K562 (cell line): ENCODE data around the gene MED20. TPM values are rescaled to one million over a fixed set of nuclear protein-coding genes. Genes with fewer than 3 reads are reported as not detected.
A peak's percentile ranks its signal among the peaks of the same experiment; 100 is the strongest.

Experiments used
- BDP1 ChIP-seq: IDR thresholded peaks from 3 replicates; pipeline ENCODE4 v1.6.1; 2011; ENCODE audit not compliant: insufficient read length, insufficient read depth
- DACH1 ChIP-seq: fragments of 450-650 bp; IDR thresholded peaks from 2 replicates; pipeline ENCODE4 v1.6.1; 2018; ENCODE audit not compliant: partially characterized antibody
- EHMT2 ChIP-seq: fragments of 450-650 bp; IDR thresholded peaks from 2 replicates; pipeline ENCODE4 v1.6.1; 2018; ENCODE audit warnings: antibody characterized with exemption
- GMEB1 ChIP-seq: fragments of 250-450 bp; sonication (Bioruptor Pico); IDR thresholded peaks from 2 replicates; pipeline ENCODE4 v1.4.0; 2020; ENCODE audit warnings: mild to moderate bottlenecking
- KLF10 ChIP-seq: fragments of 250-450 bp; sonication (Bioruptor Pico); IDR thresholded peaks from 2 replicates; pipeline ENCODE4 v1.6.1; 2021; ENCODE audit warnings: matching md5 sums
- NR3C1 ChIP-seq: sonication (generic); formaldehyde crosslinking; IDR thresholded peaks from 2 replicates; pipeline ENCODE4 v1.8.1; 2022; ENCODE audit warnings: missing genetic modification reagents
- PTRF ChIP-seq: fragments of 450-650 bp; IDR thresholded peaks from 2 replicates; pipeline ENCODE4 v1.6.1; 2016; ENCODE audit warnings: mild to moderate bottlenecking, missing genetic modification characterization, missing compliant biosample characterization
- ZNF184 ChIP-seq: sonication (generic); formaldehyde crosslinking; IDR thresholded peaks from 2 replicates; pipeline ENCODE4 v1.5.0; 2020; ENCODE audit warnings: missing genetic modification reagents
- ZNF41 ChIP-seq: fragments of 250-450 bp; sonication (Bioruptor Pico); conservative IDR thresholded peaks from 2 replicates; pipeline ENCODE4 v1.4.0; 2020; ENCODE audit warnings: mild to moderate bottlenecking
- ZNF445 ChIP-seq: fragments of 250-450 bp; sonication (Bioruptor Pico); IDR thresholded peaks from 2 replicates; pipeline ENCODE4 v1.4.0; 2020; ENCODE audit warnings: low read depth, mild to moderate bottlenecking, moderate library complexity
- polyA plus RNA-seq, 8 experiments: library from polyadenylated mRNA; depleted of rRNA in 4 of 8; stranded (reverse) in 5 of 8; unstranded in 3 of 8; fragments of >200 nt; fragmentation: Nextera tagmentation in 2 of 8; fragmentation: Illumina TruSeq in 1 of 8; extraction: Ambion mirVana in 2 of 8; extraction: Trizol in 1 of 8; gene quantifications; 2 replicates each; pipeline versions ENCODE4 v1.2.1 to v1.2.3, GENCODE V29; 2011 to 2014; ENCODE audit warnings: inconsistent platforms in 1 of 8, missing spikeins in 1 of 8
- total RNA-seq, 7 experiments: library from RNA; depleted of rRNA in 6 of 7; stranded (reverse); fragments of >200 nt in 6 of 7; fragmentation: Illumina TruSeq in 2 of 7; extraction: Trizol in 2 of 7; gene quantifications; 2 replicates each; pipeline versions ENCODE4 v1.2.1 to v1.2.3, GENCODE V29; 2011 to 2021; ENCODE audit warnings: low replicate concordance in 1 of 7
- TF ChIP-seq, protein P1 (sequence below), 2 experiments: fragments of 200-800 bp in 1 of 2; sonication (Bioruptor generic) in 1 of 2; sonication (generic) in 1 of 2; formaldehyde crosslinking in 1 of 2; IDR thresholded peaks in 1 of 2; conservative IDR thresholded peaks in 1 of 2; 2 replicates each; pipeline versions ENCODE4 v1.5.0 to v1.6.1; 2016 to 2020; ENCODE audit warnings: missing compliant biosample characterization in 1 of 2, missing genetic modification characterization in 1 of 2, missing genetic modification reagents in 1 of 2
- TF ChIP-seq, protein P2 (sequence below), 2 experiments: fragments of 450-650 bp; IDR thresholded peaks; 2 replicates each; pipeline ENCODE4 v1.6.1; 2016; ENCODE audit warnings: mild to moderate bottlenecking in 2 of 2, borderline replicate concordance in 1 of 2, low read depth in 1 of 2, moderate library complexity in 1 of 2
- TF ChIP-seq, protein P3 (sequence below): sonication (generic); formaldehyde crosslinking; IDR thresholded peaks from 2 replicates; pipeline ENCODE4 v1.8.1; 2023; ENCODE audit warnings: mild to moderate bottlenecking, missing genetic modification reagents

Gene MED20
- total and polyA plus RNA-seq, 9 of the 15 experiments (the other 6 are each of a cell fraction or from before 2014, with no cell fraction given) = 27.3 to 80.9 (median 46.0) TPM

- TF ChIP-seq ZNF184 (no peak), PTRF (no peak), KLF10 (CRISPR knock-in tag) (no peak), BDP1 (no peak), ZNF445 (no peak), NR3C1 (CRISPR knock-in tag) (no peak), DACH1 (no peak), EHMT2 (no peak), ZNF41 (CRISPR knock-in tag) (no peak), GMEB1 (CRISPR knock-in tag) (no peak)
- TF ChIP-seq, protein P1, sequence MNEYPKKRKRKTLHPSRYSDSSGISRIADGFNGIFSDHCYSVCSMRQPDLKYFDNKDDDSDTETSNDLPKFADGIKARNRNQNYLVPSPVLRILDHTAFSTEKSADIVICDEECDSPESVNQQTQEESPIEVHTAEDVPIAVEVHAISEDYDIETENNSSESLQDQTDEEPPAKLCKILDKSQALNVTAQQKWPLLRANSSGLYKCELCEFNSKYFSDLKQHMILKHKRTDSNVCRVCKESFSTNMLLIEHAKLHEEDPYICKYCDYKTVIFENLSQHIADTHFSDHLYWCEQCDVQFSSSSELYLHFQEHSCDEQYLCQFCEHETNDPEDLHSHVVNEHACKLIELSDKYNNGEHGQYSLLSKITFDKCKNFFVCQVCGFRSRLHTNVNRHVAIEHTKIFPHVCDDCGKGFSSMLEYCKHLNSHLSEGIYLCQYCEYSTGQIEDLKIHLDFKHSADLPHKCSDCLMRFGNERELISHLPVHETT (CRISPR knock-in tag; conservative IDR thresholded peaks at IDR 0.05 in 1 of 2, IDR thresholded peaks at IDR 0.05 in 1 of 2) = peak in 1 of 2 experiments; percentile 63; a peak in 2 of 4 replicates
- TF ChIP-seq, protein P2, sequence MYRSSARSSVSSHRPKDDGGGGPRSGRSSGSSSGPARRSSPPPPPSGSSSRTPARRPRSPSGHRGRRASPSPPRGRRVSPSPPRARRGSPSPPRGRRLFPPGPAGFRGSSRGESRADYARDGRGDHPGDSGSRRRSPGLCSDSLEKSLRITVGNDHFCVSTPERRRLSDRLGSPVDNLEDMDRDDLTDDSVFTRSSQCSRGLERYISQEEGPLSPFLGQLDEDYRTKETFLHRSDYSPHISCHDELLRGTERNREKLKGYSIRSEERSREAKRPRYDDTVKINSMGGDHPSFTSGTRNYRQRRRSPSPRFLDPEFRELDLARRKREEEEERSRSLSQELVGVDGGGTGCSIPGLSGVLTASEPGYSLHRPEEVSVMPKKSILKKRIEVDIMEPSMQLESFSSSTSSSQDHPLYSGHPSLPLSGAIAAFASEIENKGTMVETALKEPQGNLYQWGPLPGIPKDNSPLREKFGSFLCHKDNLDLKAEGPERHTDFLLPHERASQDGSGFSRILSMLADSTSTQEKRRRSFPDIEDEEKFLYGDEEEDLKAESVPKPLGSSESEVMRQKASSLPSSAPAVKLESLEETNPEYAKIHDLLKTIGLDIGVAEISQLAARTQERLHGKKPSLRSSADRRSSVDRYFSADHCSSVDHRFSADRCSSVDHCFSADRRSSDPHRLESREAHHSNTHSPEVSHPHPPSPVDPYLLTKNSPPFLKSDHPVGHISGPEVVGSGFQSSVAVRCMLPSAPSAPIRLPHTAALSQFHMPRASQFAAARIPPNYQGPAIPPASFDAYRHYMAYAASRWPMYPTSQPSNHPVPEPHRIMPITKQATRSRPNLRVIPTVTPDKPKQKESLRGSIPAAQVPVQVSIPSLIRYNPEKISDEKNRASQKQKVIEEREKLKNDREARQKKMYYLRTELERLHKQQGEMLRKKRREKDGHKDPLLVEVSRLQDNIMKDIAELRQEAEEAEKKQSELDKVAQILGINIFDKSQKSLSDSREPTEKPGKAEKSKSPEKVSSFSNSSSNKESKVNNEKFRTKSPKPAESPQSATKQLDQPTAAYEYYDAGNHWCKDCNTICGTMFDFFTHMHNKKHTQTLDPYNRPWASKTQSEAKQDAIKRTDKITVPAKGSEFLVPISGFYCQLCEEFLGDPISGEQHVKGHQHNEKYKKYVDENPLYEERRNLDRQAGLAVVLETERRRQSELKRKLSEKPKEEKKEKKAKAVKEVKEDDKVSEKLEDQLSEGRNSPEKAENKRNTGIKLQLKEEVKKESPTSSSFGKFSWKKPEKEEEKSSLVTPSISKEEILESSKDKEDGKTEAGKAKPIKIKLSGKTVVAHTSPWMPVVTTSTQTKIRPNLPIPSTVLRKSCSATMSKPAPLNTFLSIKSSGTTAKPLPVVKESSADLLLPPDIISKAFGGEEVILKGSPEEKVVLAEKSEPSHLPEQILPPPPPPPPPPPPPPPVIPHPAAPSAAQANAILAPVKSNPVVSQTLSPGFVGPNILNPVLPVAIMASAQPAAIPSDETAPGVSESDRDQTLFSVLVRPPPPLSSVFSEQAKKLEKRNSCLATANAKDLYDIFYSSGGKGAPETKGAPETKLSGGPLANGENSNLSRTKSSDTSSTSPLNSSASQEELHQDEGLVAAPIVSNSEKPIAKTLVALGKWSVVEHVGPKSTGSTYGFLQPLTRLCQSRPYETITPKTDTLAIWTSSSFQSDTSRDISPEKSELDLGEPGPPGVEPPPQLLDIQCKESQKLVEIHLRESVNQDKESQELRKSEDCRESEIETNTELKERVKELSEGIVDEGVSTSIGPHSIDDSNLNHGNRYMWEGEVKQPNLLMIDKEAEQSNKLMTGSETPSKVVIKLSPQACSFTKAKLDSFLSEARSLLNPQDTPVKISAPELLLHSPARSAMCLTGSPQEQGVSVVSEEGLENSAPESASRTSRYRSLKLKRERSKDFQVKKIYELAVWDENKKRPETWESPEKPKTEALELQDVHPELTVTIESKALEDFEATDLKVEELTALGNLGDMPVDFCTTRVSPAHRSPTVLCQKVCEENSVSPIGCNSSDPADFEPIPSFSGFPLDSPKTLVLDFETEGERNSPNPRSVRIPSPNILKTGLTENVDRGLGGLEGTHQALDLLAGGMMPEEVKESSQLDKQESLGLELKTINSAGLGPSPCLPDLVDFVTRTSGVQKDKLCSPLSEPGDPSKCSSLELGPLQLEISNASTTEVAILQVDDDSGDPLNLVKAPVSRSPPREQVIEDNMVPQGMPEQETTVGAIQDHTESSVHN (IDR thresholded peaks at IDR 0.05; ENCODE audit: borderline replicate concordance in 1 of 2, low read depth in 1 of 2) = no peak
- TF ChIP-seq, protein P3, sequence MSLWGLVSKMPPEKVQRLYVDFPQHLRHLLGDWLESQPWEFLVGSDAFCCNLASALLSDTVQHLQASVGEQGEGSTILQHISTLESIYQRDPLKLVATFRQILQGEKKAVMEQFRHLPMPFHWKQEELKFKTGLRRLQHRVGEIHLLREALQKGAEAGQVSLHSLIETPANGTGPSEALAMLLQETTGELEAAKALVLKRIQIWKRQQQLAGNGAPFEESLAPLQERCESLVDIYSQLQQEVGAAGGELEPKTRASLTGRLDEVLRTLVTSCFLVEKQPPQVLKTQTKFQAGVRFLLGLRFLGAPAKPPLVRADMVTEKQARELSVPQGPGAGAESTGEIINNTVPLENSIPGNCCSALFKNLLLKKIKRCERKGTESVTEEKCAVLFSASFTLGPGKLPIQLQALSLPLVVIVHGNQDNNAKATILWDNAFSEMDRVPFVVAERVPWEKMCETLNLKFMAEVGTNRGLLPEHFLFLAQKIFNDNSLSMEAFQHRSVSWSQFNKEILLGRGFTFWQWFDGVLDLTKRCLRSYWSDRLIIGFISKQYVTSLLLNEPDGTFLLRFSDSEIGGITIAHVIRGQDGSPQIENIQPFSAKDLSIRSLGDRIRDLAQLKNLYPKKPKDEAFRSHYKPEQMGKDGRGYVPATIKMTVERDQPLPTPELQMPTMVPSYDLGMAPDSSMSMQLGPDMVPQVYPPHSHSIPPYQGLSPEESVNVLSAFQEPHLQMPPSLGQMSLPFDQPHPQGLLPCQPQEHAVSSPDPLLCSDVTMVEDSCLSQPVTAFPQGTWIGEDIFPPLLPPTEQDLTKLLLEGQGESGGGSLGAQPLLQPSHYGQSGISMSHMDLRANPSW (CRISPR knock-in tag) = 0 out of 2 replicates have a peak, but pooled peaks have one; percentile 16
Observed at GRCh38 chr6:41939176-41939847, 18.4 kb upstream of the MED20 start (continued).
